ENCODE results near the gene TIMP1.

- no peak for TF ChIP-seq CTCF (optimal IDR thresholded peaks at IDR 0.05 in 1 of 3, IDR thresholded peaks at IDR 0.05 in 1 of 3, conservative IDR thresholded peaks at IDR 0.05 in 1 of 3; ENCODE audit: extremely low read depth in 1 of 3, insufficient read depth in 2 of 3, low read length in 3 of 3)
- no peak for TF ChIP-seq EZH2 (IDR thresholded peaks at IDR 0.05; ENCODE audit: low read length)
These were observed 36.8 kb downstream of the TIMP1 start for GRCh38 chrX:47618923-47619485.
